C4-2B (cell line): ENCODE data around the gene NOTCH3.

Source experiments
- H3K27ac ChIP-seq: fragments of 450-650 bp; 2 replicates; pipeline ENCODE4 v1.5.1; 2017
- CTCF ChIP-seq: fragments of 450-650 bp; conservative IDR thresholded peaks from 2 replicates; pipeline ENCODE4 v1.5.1; 2017; ENCODE audit warnings: mild to moderate bottlenecking
- ZFX ChIP-seq: fragments of 450-650 bp; IDR thresholded peaks from 2 replicates; pipeline ENCODE4 v1.6.1; 2017

NOTCH3 gene

DNA sequence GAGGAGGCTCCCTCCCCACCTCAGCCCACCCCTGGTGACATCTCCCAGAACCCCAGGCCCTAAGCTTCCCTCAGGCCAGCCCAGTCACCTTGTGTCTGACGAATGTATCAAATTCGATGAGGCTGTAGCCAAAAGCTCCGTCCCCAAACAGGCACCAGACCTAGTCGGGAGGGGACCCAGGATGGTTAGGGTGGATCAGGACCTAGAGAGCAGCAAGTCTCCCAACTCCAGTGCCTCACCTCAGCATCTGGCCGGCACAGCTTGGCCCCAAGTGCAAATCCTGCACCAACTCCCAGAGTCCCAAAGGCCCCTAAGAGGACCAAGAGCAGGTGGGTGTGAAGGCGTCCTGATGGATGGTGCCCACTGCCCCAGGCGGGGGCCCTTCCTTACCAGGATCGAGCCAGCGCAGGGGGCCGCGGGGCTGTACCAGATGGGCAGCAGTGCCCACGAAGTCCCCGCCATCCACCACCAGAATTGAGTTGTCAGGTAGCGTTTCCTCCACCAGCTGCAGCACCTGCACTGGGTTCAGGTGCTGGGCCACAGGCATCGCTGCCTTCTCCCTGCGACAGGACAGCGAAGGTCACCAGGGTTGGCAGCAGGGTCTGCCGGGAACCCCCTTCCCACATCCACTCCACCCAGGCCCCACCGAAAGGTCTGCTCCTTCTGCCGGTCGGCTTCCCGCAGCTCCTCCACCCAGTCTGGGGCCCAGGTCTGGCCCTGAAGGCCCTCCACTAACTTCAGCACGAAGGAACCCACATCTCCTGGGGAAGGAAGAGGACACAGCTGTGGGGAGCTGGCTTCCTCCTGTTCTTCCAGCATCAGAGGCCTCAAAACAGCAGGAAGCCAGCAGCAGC lies 84.8 kb downstream of the NOTCH3 start:
- no peak overlapping the region for H3K27ac ChIP-seq
- TF ChIP-seq CTCF (no peak), ZFX (no peak)

DNA sequence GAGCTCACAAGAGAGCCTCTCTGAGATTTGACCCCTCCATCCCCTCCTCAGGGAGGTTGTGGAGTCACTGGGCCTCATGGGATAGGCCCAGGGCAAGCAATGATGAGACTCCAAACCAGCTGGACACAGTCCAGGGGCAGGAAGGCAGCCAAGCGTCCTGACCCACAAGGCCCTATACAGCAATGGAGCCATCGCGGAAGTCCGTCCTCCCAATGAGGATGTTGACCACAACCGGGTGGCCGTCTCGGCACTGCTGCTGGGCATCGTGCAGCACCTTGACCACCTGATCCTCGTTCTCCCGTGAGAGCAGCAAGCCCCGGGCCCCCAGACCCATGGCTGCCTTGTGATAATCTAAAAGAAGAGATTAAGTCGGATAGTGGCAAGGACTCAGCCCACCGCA lies 85.7 kb downstream of the NOTCH3 start:
- TF ChIP-seq CTCF (no peak), ZFX (no peak)

DNA sequence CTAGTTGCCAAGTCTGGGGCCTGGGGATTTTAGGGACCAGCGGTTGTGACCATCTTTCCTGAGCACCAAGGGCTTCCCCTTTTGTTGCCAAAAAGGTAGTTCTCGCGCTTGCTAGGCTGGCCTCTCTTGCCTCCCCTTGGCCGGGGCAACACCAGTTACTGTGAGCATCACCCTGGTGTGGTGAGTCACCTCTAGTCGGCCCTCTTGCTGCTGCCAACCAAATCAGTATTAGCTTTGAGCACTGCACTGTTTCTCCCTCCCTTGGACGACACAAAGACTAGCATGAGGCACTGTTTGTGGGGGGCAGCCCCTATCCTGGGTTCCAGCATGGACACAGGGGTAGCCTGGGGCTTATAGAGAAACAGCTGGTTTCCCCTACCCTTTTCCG lies 86.6 kb downstream of the NOTCH3 start:
- no peak overlapping the region for H3K27ac ChIP-seq
- TF ChIP-seq CTCF: no peak
- TF ChIP-seq ZFX: no peak

More for the DNA sequence above, 85.7 kb downstream of the NOTCH3 start:
- H3K27ac ChIP-seq: no peak overlapping the region

GRCh38 chr19:15113245-15114152 lies 87.3 kb downstream of the NOTCH3 start:
- no peak overlapping the region for H3K27ac ChIP-seq
- no peak for TF ChIP-seq CTCF
- TF ChIP-seq ZFX: no peak

- no peak overlapping the region for H3K27ac ChIP-seq
- TF ChIP-seq ZFX (no peak), CTCF (no peak)
These were observed 88.4 kb downstream of the NOTCH3 start for GRCh38 chr19:15112385-15112784.

GRCh38 chr19:15111758-15112157 lies 89.0 kb downstream of the NOTCH3 start:
- TF ChIP-seq ZFX: no peak
- no peak for TF ChIP-seq CTCF

DNA sequence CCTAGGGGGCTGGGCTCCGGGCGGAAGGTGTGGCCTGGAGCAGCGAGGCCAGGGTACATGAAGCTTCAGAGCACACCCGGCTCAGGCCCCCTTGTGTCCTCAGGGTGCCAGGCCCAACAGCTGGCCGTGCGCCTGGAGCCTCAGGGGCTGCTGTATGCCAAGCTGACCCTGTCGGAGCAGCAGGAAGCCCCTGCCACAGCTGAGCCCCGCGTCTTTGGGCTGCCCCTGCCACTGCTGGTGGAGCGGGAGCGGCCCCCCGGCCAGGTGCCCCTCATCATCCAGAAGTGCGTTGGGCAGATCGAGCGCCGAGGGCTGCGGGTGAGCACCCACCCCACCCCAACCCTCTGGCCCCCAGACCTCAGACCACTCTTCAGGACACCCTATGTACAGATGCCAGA lies 90.4 kb downstream of the NOTCH3 start:
- no peak overlapping the region for H3K27ac ChIP-seq
- TF ChIP-seq CTCF: no peak
- no peak for TF ChIP-seq ZFX

More at GRCh38 chr19:15111758-15112157, 89.0 kb downstream of the NOTCH3 start:
- no peak overlapping the region for H3K27ac ChIP-seq
